NT2/D1 (cell line): ENCODE measurements around the gene TMEM131L.

Source experiments
- SUZ12 ChIP-seq: IDR thresholded peaks from 2 replicates; pipeline ENCODE4 v1.6.1; 2011; ENCODE audit not compliant: insufficient read length, insufficient read depth; ENCODE audit errors: extremely low read depth
- YY1 ChIP-seq: IDR thresholded peaks from 2 replicates; pipeline ENCODE4 v1.6.1; 2011; ENCODE audit not compliant: insufficient read length, insufficient read depth
- ZNF274 ChIP-seq: IDR thresholded peaks from 2 replicates; pipeline ENCODE4 v1.6.1; 2011; ENCODE audit warnings: mild to moderate bottlenecking, low read depth, low read length

DNA sequence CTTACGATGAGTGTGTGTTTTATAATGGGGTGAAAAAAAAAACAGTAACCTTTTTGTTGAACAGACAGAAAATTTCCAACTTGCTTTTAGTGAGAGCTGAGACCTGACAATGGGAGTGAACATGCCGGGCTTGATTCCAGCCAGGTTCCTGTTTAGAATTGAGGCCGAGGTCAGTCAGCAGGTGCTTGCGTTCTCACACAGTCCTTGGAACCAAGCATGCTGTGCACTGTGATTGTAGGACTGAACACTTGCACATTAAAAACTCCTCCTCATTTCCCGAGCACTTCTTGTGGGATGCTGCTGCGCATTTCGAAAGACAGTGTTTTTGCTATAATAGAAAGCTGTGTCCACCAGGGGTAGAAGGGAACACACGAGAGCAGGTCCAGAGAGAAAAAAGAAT, 51.8 kb downstream of the TMEM131L start:
- TF ChIP-seq YY1 (no peak), ZNF274 (no peak), SUZ12 (no peak)
